ENCODE data around the gene URGCP.

DNA sequence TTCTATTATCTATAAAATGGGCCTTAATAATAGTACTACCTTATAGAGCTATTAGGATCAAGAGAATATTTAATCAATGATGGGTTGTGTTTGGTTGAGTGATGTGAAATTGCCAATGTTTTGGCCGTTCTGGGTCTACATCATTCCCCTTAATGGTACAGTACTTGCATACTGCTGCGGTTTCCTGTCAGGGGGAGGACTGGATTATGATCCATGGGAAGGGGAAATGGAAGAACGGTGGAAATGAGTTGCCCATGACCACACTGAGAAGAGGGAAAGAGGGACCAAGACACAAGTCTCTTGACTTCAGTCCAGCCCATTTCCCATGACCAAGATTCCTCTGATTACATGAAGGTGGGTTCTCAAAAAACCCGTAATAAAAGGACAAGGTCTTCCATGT is 36.1 kb downstream of the URGCP start:
- TF ChIP-seq POLR2AphosphoS5 (IDR thresholded peaks at IDR 0.05; ENCODE audit: low read depth, low read length) (no peak), POLR2A (IDR thresholded peaks at IDR 0.05; ENCODE audit: low read depth, low read length) (no peak), TAF1 (IDR thresholded peaks at IDR 0.05; ENCODE audit: borderline replicate concordance, low read depth, low read length) (no peak)

All from GM12892 (cell line).